IMR-90 (cell line): ENCODE data around the gene SLC2A3. TPM values are rescaled to one million over a fixed set of nuclear protein-coding genes. Genes with fewer than 3 reads are reported as not detected.

Experiments used
- ATAC-seq: fragments of 200-7000 bp; cut with Tn5 transposase; 2 replicates; pipeline ENCODE4 v1.9.1; 2020; ENCODE audit warnings: low read depth, mild to moderate bottlenecking, moderate library complexity
- BruUV-seq: library from RNA; stranded (reverse); fragments of 400-500 nt; replicated peaks from 2 replicates; lab custom pipeline; 2021; lab: Mats Ljungman, UMichigan
- CTCF ChIA-PET: fragments of 300-600 bp; formaldehyde crosslinking; extraction: SDS; loops from one replicate; lab custom pipeline; 2021; ENCODE audit warnings: antibody characterized with exemption; lab: Yijun Ruan, JAX
- POLR2A ChIA-PET: fragments of 300-600 bp; sonication (Branson Sonifier 250); formaldehyde crosslinking; loops from one replicate; lab custom pipeline; 2022; ENCODE audit warnings: antibody characterized with exemption; ENCODE audit not compliant: unreplicated experiment; lab: Charles Lee
- DNase-seq: peaks from one replicate; pipeline ENCODE4 v3.0.0; 2013
- H2AFZ ChIP-seq: replicated peaks from 2 replicates; pipeline ENCODE3; 2013; ENCODE audit warnings: low read length, mild to moderate bottlenecking; ENCODE audit not compliant: poor library complexity
- H2AK5ac ChIP-seq: 2 replicates; pipeline ENCODE4 v1.6.1; 2013; ENCODE audit warnings: low read depth, low read length, inconsistent platforms
- H2AK9ac ChIP-seq: replicated peaks from 2 replicates; pipeline ENCODE3; 2013; ENCODE audit warnings: mild to moderate bottlenecking, low read depth, low read length, moderate library complexity; ENCODE audit not compliant: poor library complexity
- H2BK120ac ChIP-seq: 2 replicates; pipeline ENCODE4 v1.6.1; 2013; ENCODE audit warnings: low read depth, low read length, inconsistent platforms
- H2BK15ac ChIP-seq: 3 replicates; pipeline ENCODE4 v1.6.1; 2013; ENCODE audit warnings: low read depth, low read length, inconsistent platforms
- H2BK20ac ChIP-seq: 2 replicates; pipeline ENCODE4 v1.6.1; 2013; ENCODE audit warnings: low read depth, mild to moderate bottlenecking, inconsistent platforms, low read length, moderate library complexity
- H2BK5ac ChIP-seq: 2 replicates; pipeline ENCODE4 v1.6.1; 2013; ENCODE audit warnings: mild to moderate bottlenecking, low read depth, low read length, inconsistent platforms; ENCODE audit not compliant: poor library complexity, severe bottlenecking
- H3K14ac ChIP-seq: replicated peaks from 2 replicates; pipeline ENCODE4 v1.6.1; 2013; ENCODE audit warnings: low read depth, low read length, inconsistent platforms
- H3K18ac ChIP-seq: 2 replicates; pipeline ENCODE4 v1.6.1; 2013; ENCODE audit warnings: low read depth, low read length, control low read depth
- H3K23ac ChIP-seq: 2 replicates; pipeline ENCODE4 v1.6.1; 2013; ENCODE audit warnings: low read depth, low read length, inconsistent platforms
- H3K27ac ChIP-seq: 2 replicates; pipeline ENCODE4 v1.5.1; 2013; ENCODE audit warnings: mild to moderate bottlenecking, control low read depth, low read length; ENCODE audit not compliant: insufficient read depth
- H3K27me3 ChIP-seq: 2 replicates; pipeline ENCODE4 v1.6.1; 2013; ENCODE audit warnings: low read length; ENCODE audit not compliant: control insufficient read depth, insufficient read depth
- H3K36me3 ChIP-seq: 2 replicates; pipeline ENCODE4 v1.6.1; 2013; ENCODE audit warnings: low read length, mixed read lengths; ENCODE audit not compliant: control insufficient read depth, insufficient read depth
- H3K4ac ChIP-seq: 2 replicates; pipeline ENCODE4 v1.6.1; 2013; ENCODE audit warnings: low read depth, low read length, inconsistent platforms
- H3K4me1 ChIP-seq: 2 replicates; pipeline ENCODE4 v1.6.1; 2013; ENCODE audit warnings: low read length, mixed read lengths; ENCODE audit not compliant: control insufficient read depth, insufficient read depth
- H3K4me2 ChIP-seq: 2 replicates; pipeline ENCODE4 v1.6.1; 2013; ENCODE audit warnings: low read depth, mild to moderate bottlenecking, control low read depth, low read length, moderate library complexity
- H3K4me3 ChIP-seq: 2 replicates; pipeline ENCODE4 v1.5.1; 2013; ENCODE audit warnings: low read depth, mild to moderate bottlenecking, control low read depth, low read length, moderate library complexity; ENCODE audit not compliant: insufficient read depth
- H3K56ac ChIP-seq: 2 replicates; pipeline ENCODE4 v1.6.1; 2013; ENCODE audit warnings: low read length, inconsistent platforms; ENCODE audit not compliant: insufficient read depth; ENCODE audit errors: extremely low read depth
- H3K79me1 ChIP-seq, 2 experiments: 2 replicates each; pipeline ENCODE4 v1.6.1; 2013; ENCODE audit warnings: low read length in 2 of 2, inconsistent platforms in 1 of 2, low read depth in 1 of 2
- H3K9ac ChIP-seq: 2 replicates; pipeline ENCODE4 v1.6.1; 2013; ENCODE audit warnings: low read depth, low read length, control low read depth
- H3K9me1 ChIP-seq: 2 replicates; pipeline ENCODE4 v1.6.1; 2013; ENCODE audit warnings: low read length, inconsistent platforms; ENCODE audit not compliant: insufficient read depth
- H3K9me3 ChIP-seq: 2 replicates; pipeline ENCODE4 v1.6.1; 2013; ENCODE audit warnings: low read length; ENCODE audit not compliant: control insufficient read depth, insufficient read depth
- H4K20me1 ChIP-seq: 2 replicates; pipeline ENCODE4 v1.6.1; 2013; ENCODE audit warnings: low read length, inconsistent platforms; ENCODE audit not compliant: insufficient read depth
- H4K5ac ChIP-seq: 2 replicates; pipeline ENCODE4 v1.6.1; 2013; ENCODE audit warnings: mild to moderate bottlenecking, low read depth, low read length, control low read depth
- H4K8ac ChIP-seq, 2 experiments: 2 replicates each; pipeline ENCODE4 v1.6.1; 2013; ENCODE audit warnings: low read depth in 2 of 2, low read length in 2 of 2, control low read depth in 1 of 2, inconsistent platforms in 1 of 2
- H4K91ac ChIP-seq: 2 replicates; pipeline ENCODE4 v1.6.1; 2013; ENCODE audit warnings: low read depth, low read length, inconsistent platforms; ENCODE audit not compliant: insufficient read depth
- CEBPB ChIP-seq: IDR thresholded peaks from 2 replicates; pipeline ENCODE4 v1.6.1; 2012; ENCODE audit warnings: low read depth, low read length, improper control_type of control experiment
- CHD1 ChIP-seq: IDR thresholded peaks from 2 replicates; pipeline ENCODE4 v1.6.1; 2012; ENCODE audit warnings: low read depth, low read length, improper control_type of control experiment
- MAFK ChIP-seq: IDR thresholded peaks from 2 replicates; pipeline ENCODE4 v1.6.1; 2012; ENCODE audit warnings: low read depth, low read length, improper control_type of control experiment
- MAZ ChIP-seq: IDR thresholded peaks from 2 replicates; pipeline ENCODE4 v1.6.1; 2012; ENCODE audit warnings: low read depth, mild to moderate bottlenecking, low read length, improper control_type of control experiment, moderate library complexity, borderline replicate concordance
- MXI1 ChIP-seq: IDR thresholded peaks from 2 replicates; pipeline ENCODE4 v1.6.1; 2012; ENCODE audit warnings: low read depth, mild to moderate bottlenecking, low read length, moderate library complexity, borderline replicate concordance
- RAD21 ChIP-seq: IDR thresholded peaks from 2 replicates; pipeline ENCODE4 v1.6.1; 2012; ENCODE audit warnings: low read length, improper control_type of control experiment
- RCOR1 ChIP-seq: IDR thresholded peaks from 2 replicates; pipeline ENCODE4 v1.6.1; 2012; ENCODE audit warnings: mild to moderate bottlenecking, low read length, improper control_type of control experiment; ENCODE audit not compliant: insufficient replicate concordance
- RFX5 ChIP-seq: IDR thresholded peaks from 2 replicates; pipeline ENCODE4 v1.8.0; 2012; ENCODE audit warnings: low read depth, mild to moderate bottlenecking, low read length, moderate library complexity
- SMC3 ChIP-seq: fragments of 150-350 bp; IDR thresholded peaks from 2 replicates; pipeline ENCODE4 v1.6.1; 2016; ENCODE audit warnings: low read depth, mild to moderate bottlenecking, antibody characterized with exemption, low read length, moderate library complexity
- USF2 ChIP-seq: fragments of 150-350 bp; IDR thresholded peaks from 2 replicates; pipeline ENCODE4 v1.6.1; 2017; ENCODE audit warnings: mild to moderate bottlenecking, antibody characterized with exemption, low read length, low read depth
- WGBS, 2 experiments: methylation state at CpG; one replicate each; pipeline versions ENCODE4 v1.1.5 to v1.1.7; 2013; ENCODE audit warnings: missing lambda C conversion rate in 2 of 2; ENCODE audit not compliant: insufficient read length in 1 of 2; ENCODE audit errors: extremely low coverage in 2 of 2; 5-methylcytosine and 5-hydroxymethylcytosine counted together
- dilution Hi-C: fragments of 300-500 bp; cut with HindIII; formaldehyde crosslinking; loops from one replicate; pipeline ENCODE4 v1.14.3; 2018; ENCODE audit warnings: low sequenced_read_pairs; ENCODE audit not compliant: unreplicated experiment
- in situ Hi-C: fragments of 300-500 bp; cut with MboI; formaldehyde crosslinking; loops from 3 replicates; pipeline ENCODE4 v1.14.3; 2019; ENCODE audit warnings: low sequenced_read_pairs, inconsistent platforms, mixed read lengths
- intact Hi-C: fragments of 100-400 bp; cut with micrococcal nuclease; formaldehyde crosslinking; loops from 2 replicates; pipeline ENCODE4 v1.10.0; 2022
- polyA plus RNA-seq, 3 experiments: library from polyadenylated mRNA; depleted of rRNA; stranded (reverse); fragments of >200 nt; gene quantifications; 2 replicates each; pipeline ENCODE4 v1.2.3, GENCODE V29; 2012; ENCODE audit warnings: low replicate concordance in 1 of 3
- total RNA-seq: library from RNA; depleted of rRNA; stranded (reverse); fragments of >200 nt; gene quantifications from 2 replicates; pipeline ENCODE4 v1.2.3, GENCODE V29; 2012
- TF ChIP-seq, protein P1 (sequence below): conservative IDR thresholded peaks from 2 replicates; pipeline ENCODE4 v1.5.1; 2012; ENCODE audit warnings: mild to moderate bottlenecking, low read depth, low read length, improper control_type of control experiment

SLC2A3 gene
- total and polyA plus RNA-seq, 2 of the 4 experiments (the other 2 are of a cell fraction): 46.1 to 54.8 TPM

- H2BK120ac ChIP-seq: no peak overlapping the region
- H3K36me3 ChIP-seq: no peaks in the 10 kb centered on the region
- ATAC-seq: no peak
- BruUV-seq: no TSS peak
- H3K9me3 ChIP-seq: no peaks in the 10 kb centered on the region
- no peak overlapping the region for H3K23ac ChIP-seq
- no peak overlapping the region for H4K91ac ChIP-seq
- H4K20me1 ChIP-seq: 0 out of 2 replicates have a peak, but pooled peaks cover under 1% of the 10 kb centered on the region
- no peak overlapping the region for H3K56ac ChIP-seq
- H3K4ac ChIP-seq: no peak overlapping the region
- H3K79me1 ChIP-seq: no peaks in the 10 kb centered on the region; a peak in 1 of 4 replicates
- no peak overlapping the region for H2BK5ac ChIP-seq
- no peak overlapping the region for H2AFZ ChIP-seq
- H3K27ac ChIP-seq: no peak overlapping the region
- no peaks in the 10 kb centered on the region for H3K9me1 ChIP-seq
- H3K4me2 ChIP-seq: no peak overlapping the region
- dilution Hi-C loops: no loop called here
- no peak overlapping the region for H2AK5ac ChIP-seq
- TF ChIP-seq RCOR1: no peak
- no peak for TF ChIP-seq MAZ
- no peak for TF ChIP-seq MXI1
- no peak for TF ChIP-seq RAD21
- TF ChIP-seq CHD1: no peak
- TF ChIP-seq MAFK: no peak
- TF ChIP-seq RFX5: no peak
- no peak for TF ChIP-seq CEBPB
- TF ChIP-seq, protein P1, sequence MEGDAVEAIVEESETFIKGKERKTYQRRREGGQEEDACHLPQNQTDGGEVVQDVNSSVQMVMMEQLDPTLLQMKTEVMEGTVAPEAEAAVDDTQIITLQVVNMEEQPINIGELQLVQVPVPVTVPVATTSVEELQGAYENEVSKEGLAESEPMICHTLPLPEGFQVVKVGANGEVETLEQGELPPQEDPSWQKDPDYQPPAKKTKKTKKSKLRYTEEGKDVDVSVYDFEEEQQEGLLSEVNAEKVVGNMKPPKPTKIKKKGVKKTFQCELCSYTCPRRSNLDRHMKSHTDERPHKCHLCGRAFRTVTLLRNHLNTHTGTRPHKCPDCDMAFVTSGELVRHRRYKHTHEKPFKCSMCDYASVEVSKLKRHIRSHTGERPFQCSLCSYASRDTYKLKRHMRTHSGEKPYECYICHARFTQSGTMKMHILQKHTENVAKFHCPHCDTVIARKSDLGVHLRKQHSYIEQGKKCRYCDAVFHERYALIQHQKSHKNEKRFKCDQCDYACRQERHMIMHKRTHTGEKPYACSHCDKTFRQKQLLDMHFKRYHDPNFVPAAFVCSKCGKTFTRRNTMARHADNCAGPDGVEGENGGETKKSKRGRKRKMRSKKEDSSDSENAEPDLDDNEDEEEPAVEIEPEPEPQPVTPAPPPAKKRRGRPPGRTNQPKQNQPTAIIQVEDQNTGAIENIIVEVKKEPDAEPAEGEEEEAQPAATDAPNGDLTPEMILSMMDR: no peak
- no peak for TF ChIP-seq SMC3
- no peak for TF ChIP-seq USF2
- no peaks in the 10 kb centered on the region for H3K27me3 ChIP-seq
- no peak for DNase-seq
- H2BK20ac ChIP-seq: no peak overlapping the region
- in situ Hi-C loops: no loop called here
- H3K4me1 ChIP-seq: peaks cover 5% of the 10 kb centered on the region
- intact Hi-C loops: no loop called here
- no peak overlapping the region for H3K14ac ChIP-seq
- no peak overlapping the region for H3K18ac ChIP-seq
- CTCF ChIA-PET: no interaction called here
- no peak overlapping the region for H3K4me3 ChIP-seq
- no CpG with 5 or more reads among the region's 2 CpGs for WGBS, 2 experiments
- POLR2A ChIA-PET: no interaction called here
- no peak overlapping the region for H4K5ac ChIP-seq
- no peak overlapping the region for H4K8ac ChIP-seq
- no peak overlapping the region for H3K9ac ChIP-seq
- no peak overlapping the region for H2BK15ac ChIP-seq
- H2AK9ac ChIP-seq: no peak overlapping the region
These were observed 4.9 kb upstream of the SLC2A3 start for GRCh38 chr12:7940906-7941305.
